ENCODE measurements around the gene ECT2. TPM values are rescaled to one million over a fixed set of nuclear protein-coding genes. Genes with fewer than 3 reads are reported as not detected.

ECT2 gene
- total RNA-seq, 1 experiment from 2014 or later, result 145 TPM

GRCh38 chr3:172803489-172803888 is 53.0 kb downstream of the ECT2 start:
- no peak overlapping the region for H3K4me2 ChIP-seq
- intact Hi-C loops (cut with micrococcal nuclease; ENCODE audit: unreplicated experiment), result loop anchor here (5.0 to 10.0 kb wide), 2 partner anchors 41 to 751 kb away; no protein-coding TSS in a partner anchor
- BruUV-seq (replicated peaks), result no TSS peak
- TF ChIP-seq CTCF (conservative IDR thresholded peaks at IDR 0.05), result no peak
- no peak for TF ChIP-seq EZH2 (IDR thresholded peaks at IDR 0.05; ENCODE audit: low read depth)
- H3K27me3 ChIP-seq (ENCODE audit: insufficient read depth, low read depth), result no peaks in the 10 kb centered on the region
- H3K27ac ChIP-seq, result no peak overlapping the region
- no peaks in the 10 kb centered on the region for H3K9me3 ChIP-seq (ENCODE audit: insufficient read depth, low read depth)
- peaks cover 24% of the 10 kb centered on the region for H3F3A ChIP-seq (ENCODE audit: insufficient read depth, low read depth)
- no peaks in the 10 kb centered on the region for H3K4me1 ChIP-seq (replicated peaks; ENCODE audit: insufficient read depth)
- no peaks in the 10 kb centered on the region for H4K20me1 ChIP-seq (ENCODE audit: insufficient read depth)
- no peak overlapping the region for H2AFZ ChIP-seq
- H3K9me2 ChIP-seq (ENCODE audit: insufficient read depth), result no peaks in the 10 kb centered on the region
- H3K4me3 ChIP-seq, result no peak overlapping the region
- no peak for DNase-seq
- H3K36me3 ChIP-seq (ENCODE audit: low read depth), result peaks cover 49% of the 10 kb centered on the region
- CTCF ChIA-PET, result no interaction called here
- POLR2A ChIA-PET (ENCODE audit: unreplicated experiment), result no interaction called here
- H3K79me2 ChIP-seq (ENCODE audit: low read depth), result no peaks in the 10 kb centered on the region

- BruUV-seq (replicated peaks), result no TSS peak
- Histone ChIP-seq H3K36me3 (ENCODE audit: low read depth) (peaks cover 51% of the 10 kb centered on the region), H3K4me1 (replicated peaks; ENCODE audit: insufficient read depth) (no peaks in the 10 kb centered on the region), H3K4me2 (no peak overlapping the region), H3K79me2 (ENCODE audit: low read depth) (no peaks in the 10 kb centered on the region), H3K9me3 (ENCODE audit: insufficient read depth, low read depth) (no peaks in the 10 kb centered on the region), H3K4me3 (no peak overlapping the region), H3K27me3 (ENCODE audit: insufficient read depth, low read depth) (no peaks in the 10 kb centered on the region), H3F3A (ENCODE audit: insufficient read depth, low read depth) (peaks cover 30% of the 10 kb centered on the region), H4K20me1 (ENCODE audit: insufficient read depth) (no peaks in the 10 kb centered on the region), H2AFZ (no peak overlapping the region), H3K27ac (no peak overlapping the region), H3K9me2 (ENCODE audit: insufficient read depth) (no peaks in the 10 kb centered on the region)
- no peak for TF ChIP-seq EZH2 (IDR thresholded peaks at IDR 0.05; ENCODE audit: low read depth)
- TF ChIP-seq CTCF (conservative IDR thresholded peaks at IDR 0.05), result no peak
- intact Hi-C loops (cut with micrococcal nuclease; ENCODE audit: unreplicated experiment), result loop anchor here (5.0 to 10.0 kb wide), 2 partner anchors 42 to 750 kb away; no protein-coding TSS in a partner anchor
- CTCF ChIA-PET, result no interaction called here
- no peak for DNase-seq
- POLR2A ChIA-PET (ENCODE audit: unreplicated experiment), result no interaction called here
Observed at GRCh38 chr3:172804323-172804722, 53.8 kb downstream of the ECT2 start.

GRCh38 chr3:172808969-172809546 is 58.5 kb downstream of the ECT2 start:
- H3K4me3 ChIP-seq, result no peak overlapping the region
- H3K4me2 ChIP-seq, result no peak overlapping the region
- BruUV-seq (replicated peaks), result no TSS peak
- ChIA-PET CTCF (no interaction called here), POLR2A (ENCODE audit: unreplicated experiment) (no interaction called here)
- peak in 1 of 2 experiments; percentile 38 for DNase-seq
- H3F3A ChIP-seq (ENCODE audit: insufficient read depth, low read depth), result peaks cover 31% of the 10 kb centered on the region
- no peaks in the 10 kb centered on the region for H3K9me3 ChIP-seq (ENCODE audit: insufficient read depth, low read depth)
- H3K9me2 ChIP-seq (ENCODE audit: insufficient read depth), result no peaks in the 10 kb centered on the region
- no peaks in the 10 kb centered on the region for H3K4me1 ChIP-seq (replicated peaks; ENCODE audit: insufficient read depth)
- no peak overlapping the region for H3K27ac ChIP-seq
- TF ChIP-seq EZH2 (IDR thresholded peaks at IDR 0.05; ENCODE audit: low read depth) (no peak), CTCF (conservative IDR thresholded peaks at IDR 0.05) (peak; percentile 78)
- intact Hi-C loops (cut with micrococcal nuclease; ENCODE audit: unreplicated experiment), result loop anchor here (10.0 kb wide), 1 partner anchor 746 kb away; no protein-coding TSS in a partner anchor
- no peak overlapping the region for H2AFZ ChIP-seq
- H4K20me1 ChIP-seq (ENCODE audit: insufficient read depth), result peaks cover 3% of the 10 kb centered on the region; the same call in 1 of the 2 replicates
- H3K27me3 ChIP-seq (ENCODE audit: insufficient read depth, low read depth), result no peaks in the 10 kb centered on the region
- peaks cover 56% of the 10 kb centered on the region for H3K36me3 ChIP-seq (ENCODE audit: low read depth)
- no peaks in the 10 kb centered on the region for H3K79me2 ChIP-seq (ENCODE audit: low read depth)
